D721Med (cell line): Measurements from ENCODE around the gene RCOR2.
"Not testable (repeated sequence)": the region's sequence is repeated elsewhere in the genome, so short reads cannot be mapped to it uniquely, and the experiment has no call there.

Experiments used
- DNase-seq: peaks from one replicate; pipeline ENCODE4 v3.0.0; 2011; ENCODE audit warnings: low spot score; ENCODE audit not compliant: insufficient read length
- FAIRE-seq: peaks from 2 replicates; lab custom pipeline; 2011; peaks lifted over from hg19 to GRCh38; lab: Jason Lieb, UNC
- CTCF ChIP-seq: IDR thresholded peaks from 2 replicates; pipeline ENCODE4 v1.5.1; 2012; ENCODE audit warnings: mild to moderate bottlenecking, control low read depth; ENCODE audit not compliant: insufficient read depth; ENCODE audit errors: missing control alignments

Gene RCOR2

GRCh38 chr11:63916837-63917691 is at the start of gene RCOR2:
Gene RCOR2, minus strand, starts transcription at chr11:63917164. Its CDS starts 708 bp downstream, at chr11:63916456.
- no peak for TF ChIP-seq CTCF
- no peak for FAIRE-seq
- DNase-seq = peak; percentile 89

GRCh38 chr11:63966444-63966843 is 49.5 kb upstream of the RCOR2 start:
- DNase-seq = no peak
- no peak for TF ChIP-seq CTCF
- no peak for FAIRE-seq

- DNase-seq, FAIRE-seq: not testable (repeated sequence)
These were observed 46.9 kb upstream of the RCOR2 start for GRCh38 chr11:63963895-63964294.

GRCh38 chr11:63961608-63962412 is 44.8 kb upstream of the RCOR2 start:
- no peak for DNase-seq
- no peak for TF ChIP-seq CTCF
- FAIRE-seq = no peak

- TF ChIP-seq CTCF = no peak
- FAIRE-seq (no peak), DNase-seq (no peak)
These were observed 41.0 kb upstream of the RCOR2 start for GRCh38 chr11:63958008-63958407.

- DNase-seq = no peak
- no peak for FAIRE-seq
These were observed 35.6 kb upstream of the RCOR2 start for GRCh38 chr11:63952570-63952969.

More at GRCh38 chr11:63952570-63952969, 35.6 kb upstream of the RCOR2 start:
- TF ChIP-seq CTCF = no peak
